NT2/D1 (cell line): ENCODE results near the gene MAP4K1.

Experiments
- SUZ12 ChIP-seq: IDR thresholded peaks from 2 replicates; pipeline ENCODE4 v1.6.1; 2011; ENCODE audit not compliant: insufficient read length, insufficient read depth; ENCODE audit errors: extremely low read depth
- YY1 ChIP-seq: IDR thresholded peaks from 2 replicates; pipeline ENCODE4 v1.6.1; 2011; ENCODE audit not compliant: insufficient read length, insufficient read depth
- ZNF274 ChIP-seq: IDR thresholded peaks from 2 replicates; pipeline ENCODE4 v1.6.1; 2011; ENCODE audit warnings: mild to moderate bottlenecking, low read depth, low read length

DNA sequence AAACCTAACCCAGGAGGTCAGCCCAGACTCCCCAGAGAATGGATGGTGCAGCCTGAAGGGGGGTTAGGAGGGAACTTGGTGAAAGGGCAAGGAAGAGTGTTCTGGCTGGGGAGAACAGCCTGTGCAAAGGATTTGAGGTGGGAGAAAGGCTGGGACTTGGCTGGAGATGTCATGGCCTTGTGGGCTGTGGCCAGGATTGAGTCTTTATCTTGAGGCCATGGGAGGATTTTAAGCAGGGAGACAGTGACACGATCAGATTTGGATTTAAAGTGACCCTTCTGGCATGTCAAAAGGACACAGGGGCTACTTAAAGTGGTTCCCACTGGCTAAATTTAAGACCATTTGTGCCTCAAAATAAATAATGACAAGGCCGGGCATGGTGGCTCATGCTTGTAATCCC is 29.7 kb downstream of the MAP4K1 start:
- TF ChIP-seq ZNF274, result no peak
- TF ChIP-seq YY1, result no peak
- no peak for TF ChIP-seq SUZ12
